CD4-positive, alpha-beta T cell treated with Interleukin-6 at 100 ng/mL for 8 hours (primary cell): ENCODE data around the gene PEMT.

Source experiments
- DNase-seq: peaks from one replicate; pipeline ENCODE4 v3.0.0-alpha.2; 2020; ENCODE audit warnings: mixed read lengths, low spot score

The PEMT gene

GRCh38 chr17:17514993-17515933 lies 76.2 kb downstream of the PEMT start:
- DNase-seq, result no peak

DNA sequence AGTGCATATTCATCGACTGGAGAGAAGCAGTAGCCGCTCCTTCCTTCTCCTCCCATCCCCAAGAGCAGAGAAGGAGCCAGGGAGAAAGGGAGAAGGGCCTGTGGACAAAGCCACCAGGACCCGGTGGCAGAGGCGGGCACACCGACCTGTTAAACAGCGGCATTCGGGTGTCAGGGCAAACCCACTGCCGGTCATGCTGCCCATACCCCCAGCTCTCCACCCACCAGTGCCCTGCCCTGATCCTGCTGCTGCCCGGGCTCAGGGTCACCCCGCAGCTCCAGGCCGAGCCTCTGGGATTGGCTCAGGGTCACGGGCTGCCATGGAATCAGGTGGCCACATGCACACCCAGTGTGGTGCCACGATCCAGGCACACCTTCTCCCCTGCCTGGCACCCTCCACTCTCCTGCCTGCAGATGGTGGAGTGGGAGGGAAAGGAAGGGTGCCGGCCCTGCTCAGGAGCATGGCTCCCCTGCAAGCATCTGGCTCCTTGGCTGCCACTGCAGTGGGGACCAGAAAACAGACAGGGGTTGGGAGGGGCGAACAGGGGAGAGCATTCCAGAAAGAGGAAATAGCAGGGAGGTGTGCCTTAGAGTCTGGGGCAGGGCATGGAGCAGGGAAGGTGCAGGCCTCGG lies 77.0 kb downstream of the PEMT start:
- DNase-seq, result no peak

- DNase-seq, result no peak
Measured at GRCh38 chr17:17513626-17514025, 77.9 kb downstream of the PEMT start.

- DNase-seq, result no peak
Measured at GRCh38 chr17:17512866-17513265, 78.6 kb downstream of the PEMT start.

DNA sequence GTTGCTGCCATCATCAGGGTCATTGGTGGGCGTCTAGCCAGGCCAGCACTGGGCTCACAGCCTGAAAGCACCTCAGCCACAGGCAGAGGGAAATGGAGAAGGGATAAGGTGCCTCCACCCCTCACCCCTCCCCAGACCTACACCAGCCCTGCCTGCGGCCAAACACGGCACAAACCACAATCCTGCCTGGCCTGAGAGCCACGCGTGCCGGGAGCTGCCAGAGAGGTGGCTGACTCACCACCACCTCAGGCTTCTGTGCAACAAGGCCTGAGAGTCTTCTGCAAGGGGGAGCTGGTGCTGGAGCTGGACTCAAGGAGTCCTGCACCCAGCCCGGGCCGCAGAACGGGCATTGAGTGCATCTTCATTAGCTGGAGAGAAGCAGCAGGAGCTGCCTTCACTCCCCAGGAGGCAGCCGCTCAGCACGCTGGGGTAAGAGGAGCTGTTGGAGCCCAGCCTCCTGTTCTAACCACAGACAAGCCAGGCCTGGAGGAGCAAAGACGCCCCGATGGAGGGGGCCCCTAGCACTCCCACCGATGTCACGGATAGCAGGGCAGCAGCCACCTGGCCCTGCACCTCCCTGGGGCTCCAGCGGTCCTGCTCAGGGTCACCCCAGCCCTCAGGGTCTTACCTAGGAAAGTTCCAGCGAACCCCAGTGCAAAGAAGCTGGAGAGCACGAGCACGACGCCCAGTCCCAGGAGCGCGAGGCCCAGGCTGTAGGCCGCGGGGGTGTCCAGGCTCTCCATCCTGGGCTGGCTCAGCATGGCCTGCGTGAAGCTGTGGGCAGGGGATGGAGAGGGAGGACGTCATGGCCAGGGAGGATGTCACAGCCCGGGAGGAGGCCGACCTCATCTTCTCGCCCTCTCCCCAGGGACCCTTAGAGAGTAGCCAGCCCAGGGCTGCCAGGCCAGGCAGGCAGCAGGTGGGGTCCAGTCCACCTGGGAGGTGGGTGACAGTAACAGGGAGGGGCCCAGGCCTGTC lies 79.3 kb downstream of the PEMT start:
- no peak for DNase-seq

DNA sequence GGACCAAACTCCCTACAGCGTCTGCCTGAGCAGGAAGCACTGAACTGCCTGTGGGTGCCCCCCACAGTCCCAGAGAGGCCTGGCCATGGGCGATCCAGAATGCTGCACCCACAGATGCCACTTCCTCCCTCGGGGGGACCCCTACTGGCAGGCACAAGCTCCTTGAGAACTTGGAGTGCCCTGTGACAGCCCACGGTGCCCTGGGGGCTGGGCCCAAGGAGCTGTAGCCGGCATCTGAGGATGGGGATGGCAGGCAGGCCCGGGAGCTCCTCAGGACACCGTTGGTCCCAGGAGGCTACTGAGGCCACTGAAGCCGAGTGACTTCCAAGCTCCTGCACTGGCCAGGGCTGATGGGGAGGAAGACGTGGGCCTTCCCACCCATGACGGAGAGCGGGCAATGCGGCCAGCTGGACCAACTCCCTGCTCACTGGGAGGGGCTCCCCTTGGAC lies 80.2 kb downstream of the PEMT start:
- DNase-seq, result no peak

GRCh38 chr17:17510456-17511292 lies 80.8 kb downstream of the PEMT start:
- no peak for DNase-seq

GRCh38 chr17:17509601-17510425 lies 81.7 kb downstream of the PEMT start:
- no peak for DNase-seq

- no peak for DNase-seq
Measured at GRCh38 chr17:17508646-17509591, 82.6 kb downstream of the PEMT start.

DNA sequence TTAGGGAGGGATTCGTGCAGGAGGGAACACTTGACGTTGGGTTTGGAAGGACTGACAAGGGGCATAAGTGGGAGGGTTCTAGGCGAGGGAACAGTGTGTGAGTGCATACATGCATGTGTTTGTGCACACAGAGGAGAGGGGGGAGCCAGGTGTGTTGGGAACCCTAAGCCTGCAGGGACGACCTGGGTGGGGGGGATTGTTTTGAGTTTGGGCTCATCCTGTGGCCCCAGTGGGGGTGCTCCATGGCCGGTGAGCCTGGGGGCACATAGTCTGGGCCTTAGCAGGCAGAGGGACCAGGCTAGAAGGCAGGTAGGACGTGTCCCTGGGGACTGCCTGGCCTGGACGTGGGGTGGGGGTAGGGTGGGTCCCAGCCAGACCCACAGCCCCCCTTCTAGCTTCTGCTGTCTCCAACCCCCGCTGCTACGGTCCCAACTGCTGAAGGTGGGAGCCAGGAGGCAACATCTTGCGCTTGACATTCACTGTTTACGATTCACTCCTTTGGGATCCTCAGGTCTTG lies 83.4 kb downstream of the PEMT start:
- no peak for DNase-seq

- no peak for DNase-seq
Measured at GRCh38 chr17:17507465-17508011, 84.0 kb downstream of the PEMT start.

GRCh38 chr17:17506893-17507464 lies 84.5 kb downstream of the PEMT start:
- no peak for DNase-seq

DNA sequence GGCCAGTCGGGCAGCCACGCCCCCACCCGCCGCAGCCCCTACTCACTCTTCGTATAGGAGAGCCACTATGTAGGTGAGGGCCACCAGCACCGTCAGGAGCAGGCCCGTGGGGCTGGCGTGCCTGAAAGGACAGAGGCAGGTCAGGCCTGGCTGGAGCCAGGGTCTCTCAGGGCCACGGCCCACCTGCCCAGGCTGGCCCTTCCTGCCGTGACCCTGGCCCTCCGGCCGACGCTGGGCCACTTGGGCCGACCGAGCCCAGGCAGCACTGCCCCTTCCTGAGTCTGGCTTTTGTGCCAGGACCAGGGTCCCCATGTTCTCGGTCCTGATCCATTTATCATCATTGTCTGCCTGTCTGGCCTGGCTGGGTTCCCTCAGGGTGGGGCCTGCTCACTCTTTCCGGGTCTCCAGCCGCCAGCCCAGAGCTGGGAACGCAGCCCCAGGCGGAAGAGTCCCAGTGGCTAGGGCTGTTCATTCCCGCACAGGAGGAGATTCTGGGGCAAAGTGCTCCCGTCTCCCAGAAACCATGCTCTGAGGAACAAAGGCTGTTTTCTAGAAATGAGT lies 85.2 kb downstream of the PEMT start:
- no peak for DNase-seq

- no peak for DNase-seq
Measured at GRCh38 chr17:17505610-17506171, 85.8 kb downstream of the PEMT start.

DNA sequence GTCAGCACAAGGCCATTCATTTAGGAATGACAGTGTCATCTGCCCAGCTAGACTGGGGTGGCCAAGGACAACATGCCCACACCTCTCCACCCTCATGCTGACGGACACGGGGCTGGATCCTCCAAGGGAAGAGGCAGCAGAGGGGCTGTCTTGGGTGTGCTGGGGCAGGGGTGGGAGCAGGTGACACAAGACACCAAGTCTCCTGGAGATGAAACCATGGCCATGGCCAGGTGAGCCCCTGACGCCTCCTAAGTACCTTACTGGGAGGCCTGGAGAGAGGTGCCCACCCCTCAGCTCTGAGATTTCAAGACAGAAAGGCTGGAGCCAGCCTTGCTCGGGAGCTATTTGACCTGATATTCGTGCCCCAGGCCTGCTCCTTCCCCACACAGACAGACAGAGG lies 86.4 kb downstream of the PEMT start:
- no peak for DNase-seq

DNA sequence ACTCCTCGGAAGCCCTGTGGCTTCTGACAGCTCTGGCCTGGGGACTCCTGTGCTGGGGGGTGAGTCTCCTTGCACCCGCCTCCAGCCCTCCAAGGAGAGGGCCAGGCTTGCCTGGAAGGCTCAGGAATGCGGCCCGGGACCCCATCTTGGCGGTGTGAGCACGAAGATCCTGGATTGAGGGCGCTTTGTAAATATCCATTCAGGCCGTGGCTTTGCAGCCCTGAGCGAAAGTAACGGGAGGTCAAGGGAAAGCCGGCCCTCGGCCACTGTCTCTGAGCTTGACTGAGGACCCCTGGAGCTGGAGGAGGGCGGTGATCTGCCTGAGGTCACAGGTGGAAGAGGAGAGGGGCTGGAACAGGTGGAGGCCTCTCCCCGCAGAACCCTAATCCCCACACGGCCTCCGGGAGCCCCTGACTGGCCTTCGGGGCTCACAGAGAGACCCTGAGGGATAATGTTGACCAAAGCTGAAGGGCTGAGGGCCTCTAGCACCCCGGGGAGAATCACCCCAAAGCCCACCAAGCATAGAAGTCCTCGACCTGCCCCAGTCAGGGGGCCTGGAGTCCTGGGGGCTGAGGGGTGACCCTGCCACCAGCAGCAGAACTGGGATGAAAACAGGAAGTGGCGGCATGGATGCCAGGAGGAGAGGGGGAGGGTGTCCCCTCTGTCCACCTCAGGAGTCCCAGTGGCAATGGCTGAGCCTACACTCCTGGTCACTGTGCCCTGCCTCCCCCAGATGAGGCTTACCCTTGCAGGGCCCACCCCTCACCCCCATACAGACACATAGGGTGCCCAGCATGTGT lies 87.0 kb downstream of the PEMT start:
- DNase-seq, result no peak
